IMR-90 (cell line): ENCODE results near the gene PLEKHG2. TPM values are rescaled to one million over a fixed set of nuclear protein-coding genes. Genes with fewer than 3 reads are reported as not detected.

Source experiments
- ATAC-seq: fragments of 200-7000 bp; cut with Tn5 transposase; 2 replicates; pipeline ENCODE4 v1.9.1; 2020; ENCODE audit warnings: low read depth, mild to moderate bottlenecking, moderate library complexity
- BruUV-seq: library from RNA; stranded (reverse); fragments of 400-500 nt; replicated peaks from 2 replicates; lab custom pipeline; 2021; lab: Mats Ljungman, UMichigan
- CTCF ChIA-PET: fragments of 300-600 bp; formaldehyde crosslinking; extraction: SDS; loops from one replicate; lab custom pipeline; 2021; ENCODE audit warnings: antibody characterized with exemption; lab: Yijun Ruan, JAX
- POLR2A ChIA-PET: fragments of 300-600 bp; sonication (Branson Sonifier 250); formaldehyde crosslinking; loops from one replicate; lab custom pipeline; 2022; ENCODE audit warnings: antibody characterized with exemption; ENCODE audit not compliant: unreplicated experiment; lab: Charles Lee
- DNase-seq: peaks from one replicate; pipeline ENCODE4 v3.0.0; 2013
- H2AFZ ChIP-seq: replicated peaks from 2 replicates; pipeline ENCODE3; 2013; ENCODE audit warnings: low read length, mild to moderate bottlenecking; ENCODE audit not compliant: poor library complexity
- H2AK5ac ChIP-seq: 2 replicates; pipeline ENCODE4 v1.6.1; 2013; ENCODE audit warnings: low read depth, low read length, inconsistent platforms
- H2AK9ac ChIP-seq: replicated peaks from 2 replicates; pipeline ENCODE3; 2013; ENCODE audit warnings: mild to moderate bottlenecking, low read depth, low read length, moderate library complexity; ENCODE audit not compliant: poor library complexity
- H2BK120ac ChIP-seq: 2 replicates; pipeline ENCODE4 v1.6.1; 2013; ENCODE audit warnings: low read depth, low read length, inconsistent platforms
- H2BK15ac ChIP-seq: 3 replicates; pipeline ENCODE4 v1.6.1; 2013; ENCODE audit warnings: low read depth, low read length, inconsistent platforms
- H2BK20ac ChIP-seq: 2 replicates; pipeline ENCODE4 v1.6.1; 2013; ENCODE audit warnings: low read depth, mild to moderate bottlenecking, inconsistent platforms, low read length, moderate library complexity
- H2BK5ac ChIP-seq: 2 replicates; pipeline ENCODE4 v1.6.1; 2013; ENCODE audit warnings: mild to moderate bottlenecking, low read depth, low read length, inconsistent platforms; ENCODE audit not compliant: poor library complexity, severe bottlenecking
- H3K14ac ChIP-seq: replicated peaks from 2 replicates; pipeline ENCODE4 v1.6.1; 2013; ENCODE audit warnings: low read depth, low read length, inconsistent platforms
- H3K18ac ChIP-seq: 2 replicates; pipeline ENCODE4 v1.6.1; 2013; ENCODE audit warnings: low read depth, low read length, control low read depth
- H3K23ac ChIP-seq: 2 replicates; pipeline ENCODE4 v1.6.1; 2013; ENCODE audit warnings: low read depth, low read length, inconsistent platforms
- H3K27ac ChIP-seq: 2 replicates; pipeline ENCODE4 v1.5.1; 2013; ENCODE audit warnings: mild to moderate bottlenecking, control low read depth, low read length; ENCODE audit not compliant: insufficient read depth
- H3K27me3 ChIP-seq: 2 replicates; pipeline ENCODE4 v1.6.1; 2013; ENCODE audit warnings: low read length; ENCODE audit not compliant: control insufficient read depth, insufficient read depth
- H3K36me3 ChIP-seq: 2 replicates; pipeline ENCODE4 v1.6.1; 2013; ENCODE audit warnings: low read length, mixed read lengths; ENCODE audit not compliant: control insufficient read depth, insufficient read depth
- H3K4ac ChIP-seq: 2 replicates; pipeline ENCODE4 v1.6.1; 2013; ENCODE audit warnings: low read depth, low read length, inconsistent platforms
- H3K4me1 ChIP-seq: 2 replicates; pipeline ENCODE4 v1.6.1; 2013; ENCODE audit warnings: low read length, mixed read lengths; ENCODE audit not compliant: control insufficient read depth, insufficient read depth
- H3K4me2 ChIP-seq: 2 replicates; pipeline ENCODE4 v1.6.1; 2013; ENCODE audit warnings: low read depth, mild to moderate bottlenecking, control low read depth, low read length, moderate library complexity
- H3K4me3 ChIP-seq: 2 replicates; pipeline ENCODE4 v1.5.1; 2013; ENCODE audit warnings: low read depth, mild to moderate bottlenecking, control low read depth, low read length, moderate library complexity; ENCODE audit not compliant: insufficient read depth
- H3K56ac ChIP-seq: 2 replicates; pipeline ENCODE4 v1.6.1; 2013; ENCODE audit warnings: low read length, inconsistent platforms; ENCODE audit not compliant: insufficient read depth; ENCODE audit errors: extremely low read depth
- H3K79me1 ChIP-seq, 2 experiments: 2 replicates each; pipeline ENCODE4 v1.6.1; 2013; ENCODE audit warnings: low read length in 2 of 2, inconsistent platforms in 1 of 2, low read depth in 1 of 2
- H3K9ac ChIP-seq: 2 replicates; pipeline ENCODE4 v1.6.1; 2013; ENCODE audit warnings: low read depth, low read length, control low read depth
- H3K9me1 ChIP-seq: 2 replicates; pipeline ENCODE4 v1.6.1; 2013; ENCODE audit warnings: low read length, inconsistent platforms; ENCODE audit not compliant: insufficient read depth
- H3K9me3 ChIP-seq: 2 replicates; pipeline ENCODE4 v1.6.1; 2013; ENCODE audit warnings: low read length; ENCODE audit not compliant: control insufficient read depth, insufficient read depth
- H4K20me1 ChIP-seq: 2 replicates; pipeline ENCODE4 v1.6.1; 2013; ENCODE audit warnings: low read length, inconsistent platforms; ENCODE audit not compliant: insufficient read depth
- H4K5ac ChIP-seq: 2 replicates; pipeline ENCODE4 v1.6.1; 2013; ENCODE audit warnings: mild to moderate bottlenecking, low read depth, low read length, control low read depth
- H4K8ac ChIP-seq, 2 experiments: 2 replicates each; pipeline ENCODE4 v1.6.1; 2013; ENCODE audit warnings: low read depth in 2 of 2, low read length in 2 of 2, control low read depth in 1 of 2, inconsistent platforms in 1 of 2
- H4K91ac ChIP-seq: 2 replicates; pipeline ENCODE4 v1.6.1; 2013; ENCODE audit warnings: low read depth, low read length, inconsistent platforms; ENCODE audit not compliant: insufficient read depth
- CEBPB ChIP-seq: IDR thresholded peaks from 2 replicates; pipeline ENCODE4 v1.6.1; 2012; ENCODE audit warnings: low read depth, low read length, improper control_type of control experiment
- CHD1 ChIP-seq: IDR thresholded peaks from 2 replicates; pipeline ENCODE4 v1.6.1; 2012; ENCODE audit warnings: low read depth, low read length, improper control_type of control experiment
- FOS ChIP-seq: fragments of 150-350 bp; IDR thresholded peaks from 2 replicates; pipeline ENCODE4 v1.6.1; 2016; ENCODE audit warnings: low read depth, low read length
- MAZ ChIP-seq: IDR thresholded peaks from 2 replicates; pipeline ENCODE4 v1.6.1; 2012; ENCODE audit warnings: low read depth, mild to moderate bottlenecking, low read length, improper control_type of control experiment, moderate library complexity, borderline replicate concordance
- POLR2A ChIP-seq: IDR thresholded peaks from 2 replicates; pipeline ENCODE4 v1.6.1; 2012; ENCODE audit warnings: mild to moderate bottlenecking, low read depth, low read length
- RAD21 ChIP-seq: IDR thresholded peaks from 2 replicates; pipeline ENCODE4 v1.6.1; 2012; ENCODE audit warnings: low read length, improper control_type of control experiment
- RCOR1 ChIP-seq: IDR thresholded peaks from 2 replicates; pipeline ENCODE4 v1.6.1; 2012; ENCODE audit warnings: mild to moderate bottlenecking, low read length, improper control_type of control experiment; ENCODE audit not compliant: insufficient replicate concordance
- RFX5 ChIP-seq: IDR thresholded peaks from 2 replicates; pipeline ENCODE4 v1.8.0; 2012; ENCODE audit warnings: low read depth, mild to moderate bottlenecking, low read length, moderate library complexity
- SMC3 ChIP-seq: fragments of 150-350 bp; IDR thresholded peaks from 2 replicates; pipeline ENCODE4 v1.6.1; 2016; ENCODE audit warnings: low read depth, mild to moderate bottlenecking, antibody characterized with exemption, low read length, moderate library complexity
- USF2 ChIP-seq: fragments of 150-350 bp; IDR thresholded peaks from 2 replicates; pipeline ENCODE4 v1.6.1; 2017; ENCODE audit warnings: mild to moderate bottlenecking, antibody characterized with exemption, low read length, low read depth
- WGBS, 2 experiments: methylation state at CpG; one replicate each; pipeline versions ENCODE4 v1.1.5 to v1.1.7; 2013; ENCODE audit warnings: missing lambda C conversion rate in 2 of 2; ENCODE audit not compliant: insufficient read length in 1 of 2; ENCODE audit errors: extremely low coverage in 2 of 2; 5-methylcytosine and 5-hydroxymethylcytosine counted together
- dilution Hi-C: fragments of 300-500 bp; cut with HindIII; formaldehyde crosslinking; loops from one replicate; pipeline ENCODE4 v1.14.3; 2018; ENCODE audit warnings: low sequenced_read_pairs; ENCODE audit not compliant: unreplicated experiment
- in situ Hi-C: fragments of 300-500 bp; cut with MboI; formaldehyde crosslinking; loops from 3 replicates; pipeline ENCODE4 v1.14.3; 2019; ENCODE audit warnings: low sequenced_read_pairs, inconsistent platforms, mixed read lengths
- intact Hi-C: fragments of 100-400 bp; cut with micrococcal nuclease; formaldehyde crosslinking; loops from 2 replicates; pipeline ENCODE4 v1.10.0; 2022
- polyA plus RNA-seq, 3 experiments: library from polyadenylated mRNA; depleted of rRNA; stranded (reverse); fragments of >200 nt; gene quantifications; 2 replicates each; pipeline ENCODE4 v1.2.3, GENCODE V29; 2012; ENCODE audit warnings: low replicate concordance in 1 of 3
- total RNA-seq: library from RNA; depleted of rRNA; stranded (reverse); fragments of >200 nt; gene quantifications from 2 replicates; pipeline ENCODE4 v1.2.3, GENCODE V29; 2012
- TF ChIP-seq, protein P1 (sequence below): conservative IDR thresholded peaks from 2 replicates; pipeline ENCODE4 v1.5.1; 2012; ENCODE audit warnings: mild to moderate bottlenecking, low read depth, low read length, improper control_type of control experiment

The PLEKHG2 gene
- total and polyA plus RNA-seq, 2 of the 4 experiments (the other 2 are of a cell fraction): 6.5 to 28.3 TPM

DNA sequence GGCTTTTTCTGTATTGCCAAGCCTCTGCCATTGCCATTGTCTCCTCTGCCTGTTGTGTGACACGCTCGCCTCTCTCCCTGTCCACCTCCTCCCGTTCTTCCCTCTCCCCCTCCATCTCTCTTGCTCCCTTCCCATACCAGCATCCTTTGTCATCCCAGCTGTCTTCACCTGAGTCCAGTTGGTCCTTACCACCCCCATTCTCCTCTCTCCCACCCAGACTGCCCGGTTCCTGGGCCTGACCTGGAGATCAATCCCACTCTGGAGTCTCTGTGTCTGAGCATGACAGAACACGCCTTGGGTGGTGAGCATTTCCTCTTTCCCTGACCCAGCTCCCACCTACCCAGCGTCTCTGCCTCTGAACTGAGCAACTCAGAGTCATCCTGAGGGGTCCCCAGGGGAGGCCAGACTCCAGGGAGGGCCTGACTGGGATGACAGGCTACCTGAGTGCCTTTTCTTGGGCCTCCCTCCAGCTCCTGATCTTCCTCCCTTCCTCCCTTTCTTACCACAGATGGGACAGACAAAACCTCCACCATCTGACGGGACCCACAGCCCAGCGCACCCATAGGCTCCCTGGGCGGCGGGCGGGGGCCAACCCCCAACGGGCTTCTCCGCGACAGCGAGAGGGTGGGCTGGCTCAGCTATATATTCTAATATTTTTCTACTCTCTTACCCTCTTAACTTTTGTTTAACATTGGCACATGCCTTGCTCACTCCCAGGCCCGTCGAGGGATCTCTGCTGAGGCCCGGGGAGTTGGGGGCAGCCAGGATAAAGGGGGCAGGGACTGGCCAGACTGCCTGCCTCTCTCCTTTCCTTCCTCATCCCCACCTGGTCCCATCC lies 29.3 kb upstream of the PLEKHG2 start (continued):
- no peak for TF ChIP-seq USF2

DNA sequence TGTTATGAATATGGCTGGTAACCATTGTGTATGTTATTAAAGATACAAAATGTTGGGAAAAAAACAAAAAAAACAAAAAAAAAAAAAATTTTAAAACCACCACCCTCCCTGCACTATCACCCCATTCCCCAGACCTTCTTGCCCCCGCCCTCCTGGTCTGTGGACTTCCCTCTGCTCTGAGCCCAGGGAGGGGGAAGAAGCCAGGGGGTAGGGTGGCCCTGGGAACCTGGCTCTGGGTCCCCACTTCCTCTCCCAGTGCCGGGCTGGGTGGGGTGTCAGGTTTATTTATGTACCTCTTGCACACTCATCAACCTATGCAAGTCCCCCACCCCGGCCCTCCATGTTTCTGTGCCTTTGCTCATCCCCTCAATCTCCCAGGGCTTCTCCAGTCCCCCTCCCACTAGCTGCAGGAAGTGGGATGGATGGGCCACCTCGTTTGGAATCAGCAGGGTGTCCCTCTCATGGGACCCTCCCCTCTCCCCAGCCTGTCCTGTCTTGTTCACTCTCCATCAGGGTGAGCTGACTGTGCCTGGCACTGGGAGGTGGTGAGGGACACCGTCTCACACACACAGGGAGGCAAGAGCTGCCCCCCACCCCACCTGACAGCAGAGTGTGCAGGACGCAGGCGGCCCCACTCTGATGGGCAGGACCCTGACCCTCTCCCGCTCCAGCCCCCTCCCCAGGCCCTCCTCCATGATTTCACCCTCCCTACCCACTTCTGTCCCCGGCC lies 27.5 kb upstream of the PLEKHG2 start:
- Histone ChIP-seq H3K9ac (no peak overlapping the region), H4K20me1 (peaks cover 4% of the 10 kb centered on the region), H3K9me1 (peaks cover 13% of the 10 kb centered on the region), H3K27ac (no peak overlapping the region), H4K5ac (no peak overlapping the region), H3K79me1 (peaks cover 16 to 41% of the 10 kb centered on the region in 2 experiments), H3K56ac (no peak overlapping the region), H2BK15ac (no peak overlapping the region), H4K8ac (no peak overlapping the region), H3K4me2 (no peak overlapping the region), H2AK5ac (no peak overlapping the region), H2AFZ (no peak overlapping the region), H3K4me3 (no peak overlapping the region), H3K14ac (no peak overlapping the region), H3K9me3 (no peaks in the 10 kb centered on the region), H2BK20ac (no peak overlapping the region), H3K27me3 (no peaks in the 10 kb centered on the region), H3K4ac (no peak overlapping the region), H3K18ac (no peak overlapping the region), H2BK120ac (no peak overlapping the region), H3K4me1 (peaks cover 5% of the 10 kb centered on the region), H3K36me3 (peaks cover 78% of the 10 kb centered on the region), H2BK5ac (no peak overlapping the region), H3K23ac (no peak overlapping the region), H4K91ac (no peak overlapping the region), H2AK9ac (no peak overlapping the region)
- ATAC-seq: no peak
- in situ Hi-C loops (no loop called here), dilution Hi-C loops (no loop called here), intact Hi-C loops (no loop called here)
- CTCF ChIA-PET: no interaction called here
- POLR2A ChIA-PET: interaction anchor here (0.6 kb wide), 1 partner anchor 22 kb away, joined by 14 read pairs; the partner anchor contains the start of gene ZFP36
- BruUV-seq: TSS peak; percentile 71
- no peak for DNase-seq
- WGBS, 2 experiments: no CpG with 5 or more reads among the region's 9 CpGs
- TF ChIP-seq FOS (no peak), USF2 (no peak), POLR2A (no peak; the same call in 1 of the 2 replicates), CHD1 (no peak), MAZ (no peak), CEBPB (no peak), SMC3 (no peak), RAD21 (no peak), RFX5 (no peak), RCOR1 (no peak)
- TF ChIP-seq, protein P1, sequence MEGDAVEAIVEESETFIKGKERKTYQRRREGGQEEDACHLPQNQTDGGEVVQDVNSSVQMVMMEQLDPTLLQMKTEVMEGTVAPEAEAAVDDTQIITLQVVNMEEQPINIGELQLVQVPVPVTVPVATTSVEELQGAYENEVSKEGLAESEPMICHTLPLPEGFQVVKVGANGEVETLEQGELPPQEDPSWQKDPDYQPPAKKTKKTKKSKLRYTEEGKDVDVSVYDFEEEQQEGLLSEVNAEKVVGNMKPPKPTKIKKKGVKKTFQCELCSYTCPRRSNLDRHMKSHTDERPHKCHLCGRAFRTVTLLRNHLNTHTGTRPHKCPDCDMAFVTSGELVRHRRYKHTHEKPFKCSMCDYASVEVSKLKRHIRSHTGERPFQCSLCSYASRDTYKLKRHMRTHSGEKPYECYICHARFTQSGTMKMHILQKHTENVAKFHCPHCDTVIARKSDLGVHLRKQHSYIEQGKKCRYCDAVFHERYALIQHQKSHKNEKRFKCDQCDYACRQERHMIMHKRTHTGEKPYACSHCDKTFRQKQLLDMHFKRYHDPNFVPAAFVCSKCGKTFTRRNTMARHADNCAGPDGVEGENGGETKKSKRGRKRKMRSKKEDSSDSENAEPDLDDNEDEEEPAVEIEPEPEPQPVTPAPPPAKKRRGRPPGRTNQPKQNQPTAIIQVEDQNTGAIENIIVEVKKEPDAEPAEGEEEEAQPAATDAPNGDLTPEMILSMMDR: no peak
